Esophagus muscularis mucosa (tissue), 4 donors: Measurements from ENCODE around the gene IQCK. TPM values are rescaled to one million over a fixed set of nuclear protein-coding genes. Genes with fewer than 3 reads are reported as not detected.

Experiments used
- DNase-seq: peaks from one replicate; pipeline ENCODE4 v3.0.0-alpha.2; 2017; ENCODE audit errors: extremely low spot score
- H3K27ac ChIP-seq, 4 donors: fragments of 200-600 bp; sonication (generic); replicated peaks in 1 of 4; 1 replicate in 3 of 4; 2 replicates in 1 of 4; pipeline ENCODE4 v1.5.1; 2016 to 2019; ENCODE audit warnings: mild to moderate bottlenecking in 1 of 4
- H3K27me3 ChIP-seq, 4 donors: fragments of 200-600 bp; sonication (generic); one replicate each; pipeline versions ENCODE4 v1.5.1 to v1.6.0; 2016 to 2019
- H3K36me3 ChIP-seq, 4 donors: fragments of 200-600 bp; sonication (generic); one replicate each; pipeline ENCODE4 v1.5.1; 2016 to 2019
- H3K4me1 ChIP-seq, 4 donors: fragments of 200-600 bp; sonication (generic); one replicate each; pipeline ENCODE4 v1.5.1; 2016 to 2019
- H3K4me3 ChIP-seq, 4 donors: fragments of 200-600 bp; sonication (generic); 1 replicate in 2 of 4; 2 replicates in 2 of 4; pipeline ENCODE4 v1.5.1; 2016 to 2019; ENCODE audit warnings: mild to moderate bottlenecking in 4 of 4, moderate library complexity in 1 of 4
- H3K9me3 ChIP-seq, 4 donors: fragments of 200-600 bp; sonication (generic); 1 replicate in 3 of 4; 2 replicates in 1 of 4; pipeline ENCODE4 v1.5.1; 2016 to 2019
- CTCF ChIP-seq, 3 experiments: fragments of 200-600 bp in 2 of 3; fragments of 450-650 bp in 1 of 3; sonication (generic) in 2 of 3; IDR thresholded peaks; one replicate each; pipeline ENCODE4 v1.5.1; 2017 to 2019; ENCODE audit warnings: antibody characterized with exemption in 3 of 3, mild to moderate bottlenecking in 2 of 3, moderate library complexity in 1 of 3
- EP300 ChIP-seq: sonication (generic); formaldehyde crosslinking; IDR thresholded peaks from one replicate; pipeline ENCODE4 v1.6.1; 2017; ENCODE audit warnings: antibody characterized with exemption
- POLR2A ChIP-seq: fragments of 450-650 bp; IDR thresholded peaks from one replicate; pipeline ENCODE4 v1.6.1; 2017; ENCODE audit warnings: antibody characterized with exemption, moderate library complexity, mild to moderate bottlenecking, low read depth
- POLR2AphosphoS5 ChIP-seq, 2 donors: sonication (generic); formaldehyde crosslinking; IDR thresholded peaks; one replicate each; pipeline ENCODE4 v1.6.1; 2017; ENCODE audit warnings: antibody characterized with exemption in 2 of 2
- WGBS: methylation state at CpG from one replicate; pipeline ENCODE4 v1.1.5; 2018; 5-methylcytosine and 5-hydroxymethylcytosine counted together
- intact Hi-C: fragments of 100-400 bp; cut with DNase I; formaldehyde crosslinking; loops from one replicate; pipeline ENCODE4 v1.15.1; 2023
- total RNA-seq, 4 donors: library from RNA; depleted of rRNA; stranded (reverse); fragments of >200 nt; gene quantifications; one replicate each; pipeline versions ENCODE4 v1.1.0 to v1.2.1, GENCODE V29; 2016

The IQCK gene
- total RNA-seq, 4 donors from 2014 or later: 7.4 to 10.4 (median 8.6) TPM

- H3K4me3 ChIP-seq: no peak overlapping the region
These were observed 115.1 kb downstream of the IQCK start for GRCh38 chr16:19833176-19833575.

GRCh38 chr16:19833581-19833980 lies 115.5 kb downstream of the IQCK start:
- no peaks in the 10 kb centered on the region for H3K9me3 ChIP-seq
- no peaks in the 10 kb centered on the region for H3K27me3 ChIP-seq
- no peak for TF ChIP-seq EP300
- TF ChIP-seq POLR2AphosphoS5 (IDR thresholded peaks at IDR 0.05): no peak
- no peak for TF ChIP-seq CTCF (IDR thresholded peaks at IDR 0.05)
- no peak for TF ChIP-seq POLR2A
- no peak overlapping the region for H3K4me3 ChIP-seq
- WGBS: 91% methylated on average over 5 of the region's 5 CpGs
- DNase-seq: no peak
- peaks cover 0 to 6% (median 5%) of the 10 kb centered on the region in 4 donors for H3K4me1 ChIP-seq
- no peak overlapping the region for H3K27ac ChIP-seq
- H3K36me3 ChIP-seq: peaks cover 0 to 4% (median 0%) of the 10 kb centered on the region in 4 donors
- intact Hi-C loops: no loop called here

More at GRCh38 chr16:19833176-19833575, 115.1 kb downstream of the IQCK start:
- TF ChIP-seq POLR2AphosphoS5 (IDR thresholded peaks at IDR 0.05) (no peak), EP300 (no peak), POLR2A (no peak), CTCF (IDR thresholded peaks at IDR 0.05) (no peak)
- H3K4me1 ChIP-seq: peaks cover 0 to 6% (median 5%) of the 10 kb centered on the region in 4 donors
- H3K27me3 ChIP-seq: no peaks in the 10 kb centered on the region
- H3K27ac ChIP-seq: no peak overlapping the region
- DNase-seq: no peak
- WGBS: 82% methylated on average over 3 of the region's 3 CpGs
- no peaks in the 10 kb centered on the region for H3K9me3 ChIP-seq
- intact Hi-C loops: no loop called here
- H3K36me3 ChIP-seq: peaks cover 0 to 4% (median 0%) of the 10 kb centered on the region in 4 donors

GRCh38 chr16:19835196-19835595 lies 117.1 kb downstream of the IQCK start:
- no peaks in the 10 kb centered on the region for H3K27me3 ChIP-seq
- no peak overlapping the region for H3K4me3 ChIP-seq
- TF ChIP-seq CTCF (IDR thresholded peaks at IDR 0.05) (no peak), EP300 (no peak), POLR2AphosphoS5 (IDR thresholded peaks at IDR 0.05) (no peak), POLR2A (no peak)
- intact Hi-C loops: no loop called here
- peaks cover 0 to 3% (median 0%) of the 10 kb centered on the region in 4 donors for H3K36me3 ChIP-seq
- DNase-seq: no peak
- no peaks in the 10 kb centered on the region for H3K9me3 ChIP-seq
- H3K27ac ChIP-seq: no peak overlapping the region
- peaks cover 0 to 6% (median 5%) of the 10 kb centered on the region in 4 donors for H3K4me1 ChIP-seq
- WGBS: 89% methylated on average over 3 of the region's 3 CpGs

- DNase-seq: no peak
- intact Hi-C loops: no loop called here
- TF ChIP-seq CTCF (IDR thresholded peaks at IDR 0.05) (no peak), POLR2A (no peak), EP300 (no peak), POLR2AphosphoS5 (IDR thresholded peaks at IDR 0.05) (no peak)
- Histone ChIP-seq H3K9me3 (no peaks in the 10 kb centered on the region), H3K27ac (no peak overlapping the region), H3K4me3 (no peak overlapping the region), H3K27me3 (no peaks in the 10 kb centered on the region), H3K4me1 (peaks cover 0 to 6% (median 5%) of the 10 kb centered on the region in 4 donors), H3K36me3 (no peaks in the 10 kb centered on the region)
These were observed 117.9 kb downstream of the IQCK start for GRCh38 chr16:19835968-19836421.
